ENCODE results near the gene GLDN.

DNA sequence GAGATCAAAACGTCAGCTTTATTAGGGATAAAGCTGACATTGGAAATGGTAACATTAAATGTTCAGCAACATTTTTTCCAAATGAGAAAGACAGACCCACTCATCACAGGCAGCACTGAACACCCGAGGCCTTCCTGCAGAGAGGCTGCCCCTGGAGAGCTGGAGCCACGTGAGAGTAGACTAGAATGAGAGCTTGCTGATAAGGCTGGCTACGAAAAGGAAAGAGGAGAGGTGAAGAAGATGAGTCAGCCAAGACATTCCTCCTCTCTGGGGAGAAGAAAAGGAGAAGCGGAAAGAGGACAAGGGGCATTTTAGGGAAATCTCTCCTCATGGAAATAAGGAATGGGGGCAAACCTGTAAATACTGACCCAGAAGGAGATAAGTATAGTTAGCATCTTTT is 10.3 kb upstream of the GLDN start:
- TF ChIP-seq, protein P1, sequence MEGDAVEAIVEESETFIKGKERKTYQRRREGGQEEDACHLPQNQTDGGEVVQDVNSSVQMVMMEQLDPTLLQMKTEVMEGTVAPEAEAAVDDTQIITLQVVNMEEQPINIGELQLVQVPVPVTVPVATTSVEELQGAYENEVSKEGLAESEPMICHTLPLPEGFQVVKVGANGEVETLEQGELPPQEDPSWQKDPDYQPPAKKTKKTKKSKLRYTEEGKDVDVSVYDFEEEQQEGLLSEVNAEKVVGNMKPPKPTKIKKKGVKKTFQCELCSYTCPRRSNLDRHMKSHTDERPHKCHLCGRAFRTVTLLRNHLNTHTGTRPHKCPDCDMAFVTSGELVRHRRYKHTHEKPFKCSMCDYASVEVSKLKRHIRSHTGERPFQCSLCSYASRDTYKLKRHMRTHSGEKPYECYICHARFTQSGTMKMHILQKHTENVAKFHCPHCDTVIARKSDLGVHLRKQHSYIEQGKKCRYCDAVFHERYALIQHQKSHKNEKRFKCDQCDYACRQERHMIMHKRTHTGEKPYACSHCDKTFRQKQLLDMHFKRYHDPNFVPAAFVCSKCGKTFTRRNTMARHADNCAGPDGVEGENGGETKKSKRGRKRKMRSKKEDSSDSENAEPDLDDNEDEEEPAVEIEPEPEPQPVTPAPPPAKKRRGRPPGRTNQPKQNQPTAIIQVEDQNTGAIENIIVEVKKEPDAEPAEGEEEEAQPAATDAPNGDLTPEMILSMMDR (IDR thresholded peaks at IDR 0.05; ENCODE audit: low read length) = no peak
- TF ChIP-seq EZH2phosphoT487 (IDR thresholded peaks at IDR 0.05; ENCODE audit: low read length) = no peak
